H1 (cell line): Measurements from ENCODE around the gene UPF3A. TPM values are rescaled to one million over a fixed set of nuclear protein-coding genes. Genes with fewer than 3 reads are reported as not detected.

Experiments
- CTCF ChIA-PET: fragments of 300-600 bp; sonication (Branson Sonifier 250); formaldehyde crosslinking; loops from one replicate; lab custom pipeline; 2021; ENCODE audit not compliant: partially characterized antibody; lab: Charles Lee
- POLR2A ChIA-PET: fragments of 300-600 bp; sonication (Branson Sonifier 250); formaldehyde crosslinking; loops from one replicate; lab custom pipeline; 2021; ENCODE audit warnings: inconsistent platforms; ENCODE audit not compliant: partially characterized antibody; lab: Charles Lee
- DNase-seq, 2 experiments: peaks; one replicate each; pipeline versions ENCODE4 v3.0.0 to v3.0.0-alpha.2; 2010 to 2022; ENCODE audit warnings: low spot score in 2 of 2, low read depth in 1 of 2, mixed read lengths in 1 of 2
- FAIRE-seq: peaks from 2 replicates; lab custom pipeline; 2011; peaks lifted over from hg19 to GRCh38; lab: Jason Lieb, UNC
- H2AFZ ChIP-seq: 2 replicates; pipeline ENCODE4 v1.8.1; 2012; ENCODE audit warnings: low read length, inconsistent platforms
- H2AK5ac ChIP-seq: 2 replicates; pipeline ENCODE4 v1.6.1; 2013; ENCODE audit warnings: low read depth, low read length
- H2BK120ac ChIP-seq: replicated peaks from 2 replicates; pipeline ENCODE3; 2013; ENCODE audit warnings: low read depth, low read length, inconsistent platforms
- H2BK12ac ChIP-seq: 2 replicates; pipeline ENCODE4 v1.6.1; 2013; ENCODE audit warnings: low read depth, low read length
- H2BK15ac ChIP-seq: 2 replicates; pipeline ENCODE4 v1.6.1; 2013; ENCODE audit warnings: low read length
- H2BK20ac ChIP-seq: 2 replicates; pipeline ENCODE4 v1.6.1; 2013; ENCODE audit warnings: low read length
- H2BK5ac ChIP-seq: 2 replicates; pipeline ENCODE4 v1.6.1; 2013; ENCODE audit warnings: low read depth, low read length
- H3K14ac ChIP-seq: 2 replicates; pipeline ENCODE4 v1.6.1; 2013; ENCODE audit warnings: inconsistent platforms; ENCODE audit not compliant: insufficient read length
- H3K18ac ChIP-seq: 2 replicates; pipeline ENCODE4 v1.6.1; 2013; ENCODE audit warnings: low read length; ENCODE audit errors: extremely low read depth
- H3K23ac ChIP-seq: 2 replicates; pipeline ENCODE4 v1.6.1; 2013; ENCODE audit warnings: inconsistent platforms; ENCODE audit not compliant: insufficient read length
- H3K23me2 ChIP-seq: 2 replicates; pipeline ENCODE4 v1.6.1; 2013; ENCODE audit warnings: low read depth, low read length
- H3K27ac ChIP-seq: 2 replicates; pipeline ENCODE4 v1.6.1; 2011; ENCODE audit warnings: low read depth, low read length, inconsistent platforms
- H3K27me3 ChIP-seq, 4 experiments: replicated peaks in 1 of 4; 1 replicate in 1 of 4; 2 replicates in 3 of 4; pipeline versions ENCODE4 v1.6.1 to v1.8.1; 2011 to 2013; ENCODE audit warnings: low read length in 3 of 4, mild to moderate bottlenecking in 3 of 4, inconsistent platforms in 2 of 4, mixed read lengths in 2 of 4, moderate library complexity in 1 of 4; ENCODE audit not compliant: control insufficient read depth in 3 of 4, insufficient read depth in 3 of 4; ENCODE audit errors: extremely low read depth in 1 of 4
- H3K36me3 ChIP-seq, 4 experiments: 2 replicates each; pipeline versions ENCODE4 v1.6.1 to v1.8.1; 2011 to 2013; ENCODE audit warnings: mild to moderate bottlenecking in 4 of 4, low read length in 3 of 4, moderate library complexity in 2 of 4, control low read depth in 1 of 4, inconsistent platforms in 1 of 4; ENCODE audit not compliant: insufficient read depth in 4 of 4, control insufficient read depth in 2 of 4
- H3K4ac ChIP-seq: replicated peaks from 2 replicates; pipeline ENCODE3; 2013; ENCODE audit warnings: low read length, low read depth, mixed read lengths, inconsistent platforms; ENCODE audit not compliant: insufficient read length
- H3K4me1 ChIP-seq, 4 experiments: replicated peaks in 1 of 4; 1 replicate in 1 of 4; 2 replicates in 3 of 4; pipeline versions ENCODE4 v1.6.1 to v1.8.1; 2011 to 2013; ENCODE audit warnings: low read length in 3 of 4, inconsistent platforms in 2 of 4, mixed read lengths in 1 of 4; ENCODE audit not compliant: insufficient read depth in 4 of 4, control insufficient read depth in 3 of 4
- H3K4me2 ChIP-seq, 2 experiments: 2 replicates each; pipeline versions ENCODE4 v1.6.1 to v1.8.1; 2011 to 2013; ENCODE audit warnings: low read depth in 2 of 2, low read length in 2 of 2, control low read depth in 1 of 2, inconsistent platforms in 1 of 2, mild to moderate bottlenecking in 1 of 2; ENCODE audit not compliant: insufficient read depth in 1 of 2
- H3K4me3 ChIP-seq, 4 experiments: fragments of 200-600, 300-600 bp in 1 of 4; sonication (generic), shearing (Covaris generic), sonication (Bioruptor Twin) in 1 of 4; 2 replicates each; pipeline versions ENCODE4 v1.5.1 to v1.8.1; 2011 to 2016; ENCODE audit warnings: low read length in 4 of 4, low read depth in 3 of 4, control low read depth in 2 of 4, inconsistent platforms in 2 of 4, mild to moderate bottlenecking in 2 of 4, mixed read lengths in 1 of 4, moderate library complexity in 1 of 4; ENCODE audit not compliant: insufficient read depth in 2 of 4; ENCODE audit errors: extremely low read depth in 1 of 4
- H3K56ac ChIP-seq: replicated peaks from 2 replicates; pipeline ENCODE3; 2013; ENCODE audit warnings: low read depth, mild to moderate bottlenecking, mixed read lengths, low read length, inconsistent platforms; ENCODE audit not compliant: insufficient read length
- H3K79me1 ChIP-seq: 2 replicates; pipeline ENCODE4 v1.6.1; 2013; ENCODE audit warnings: low read depth, low read length, control low read depth
- H3K79me2 ChIP-seq, 2 experiments: 2 replicates each; pipeline versions ENCODE4 v1.6.1 to v1.8.1; 2012 to 2013; ENCODE audit warnings: low read length in 2 of 2, mild to moderate bottlenecking in 2 of 2, inconsistent platforms in 1 of 2; ENCODE audit not compliant: insufficient read depth in 2 of 2, control insufficient read depth in 1 of 2
- H3K9ac ChIP-seq, 4 experiments: replicated peaks in 1 of 4; 1 replicate in 1 of 4; 2 replicates in 3 of 4; pipeline versions ENCODE4 v1.6.1 to v1.8.1; 2011 to 2013; ENCODE audit warnings: low read depth in 3 of 4, low read length in 3 of 4, control low read depth in 2 of 4, mild to moderate bottlenecking in 2 of 4, moderate library complexity in 2 of 4, inconsistent platforms in 1 of 4; ENCODE audit errors: extremely low read depth in 1 of 4
- H3K9me3 ChIP-seq, 2 experiments: 2 replicates each; pipeline versions ENCODE4 v1.6.1 to v1.8.1; 2012 to 2013; ENCODE audit warnings: mild to moderate bottlenecking in 2 of 2, moderate library complexity in 2 of 2, control low read depth in 1 of 2, inconsistent platforms in 1 of 2, low read depth in 1 of 2, low read length in 1 of 2, mixed read lengths in 1 of 2; ENCODE audit not compliant: insufficient read depth in 2 of 2
- H4K20me1 ChIP-seq, 2 experiments: replicated peaks in 1 of 2; 2 replicates each; pipeline versions ENCODE3 to v1.8.1; 2011 to 2013; ENCODE audit warnings: inconsistent platforms in 2 of 2, low read length in 2 of 2, mild to moderate bottlenecking in 1 of 2; ENCODE audit not compliant: insufficient read depth in 2 of 2, control insufficient read depth in 1 of 2
- H4K5ac ChIP-seq: 2 replicates; pipeline ENCODE4 v1.6.1; 2013; ENCODE audit warnings: low read length, low read depth, mixed read lengths, inconsistent platforms; ENCODE audit not compliant: insufficient read length
- H4K8ac ChIP-seq: 2 replicates; pipeline ENCODE4 v1.8.0; 2013; ENCODE audit warnings: mild to moderate bottlenecking, moderate library complexity, low read length, inconsistent platforms; ENCODE audit not compliant: insufficient read depth; ENCODE audit errors: extremely low read depth
- H4K91ac ChIP-seq: replicated peaks from 2 replicates; pipeline ENCODE3; 2013; ENCODE audit warnings: low read length, mixed read lengths, inconsistent platforms; ENCODE audit not compliant: insufficient read length
- BCL11A ChIP-seq, 2 experiments: IDR thresholded peaks; one replicate each; pipeline ENCODE4 v1.6.1; 2011; ENCODE audit warnings: low read depth in 2 of 2, low read length in 2 of 2, mild to moderate bottlenecking in 2 of 2
- CTBP2 ChIP-seq: IDR thresholded peaks from 2 replicates; pipeline ENCODE4 v1.7.0; 2011; ENCODE audit warnings: borderline replicate concordance, mild to moderate bottlenecking, moderate library complexity, mixed read lengths, low read length; ENCODE audit not compliant: insufficient read depth, insufficient read length
- EZH2 ChIP-seq: fragments of 200-600 bp; sonication (generic); IDR thresholded peaks from 2 replicates; pipeline ENCODE4 v1.7.1; 2012; ENCODE audit warnings: low read depth, mild to moderate bottlenecking, moderate library complexity, low read length, inconsistent platforms; ENCODE audit not compliant: severe bottlenecking
- KDM4A ChIP-seq: IDR thresholded peaks from one replicate; pipeline ENCODE4 v1.7.1; 2012; ENCODE audit warnings: low read depth, mild to moderate bottlenecking, moderate library complexity, low read length, inconsistent platforms; ENCODE audit not compliant: severe bottlenecking
- NRF1 ChIP-seq: IDR thresholded peaks from 2 replicates; pipeline ENCODE4 v1.6.1; 2011; ENCODE audit warnings: mild to moderate bottlenecking, low read depth, low read length, improper control_type of control experiment
- POLR2AphosphoS5 ChIP-seq: IDR thresholded peaks from 2 replicates; pipeline ENCODE4 v1.6.1; 2011; ENCODE audit warnings: low read depth, low read length
- SP1 ChIP-seq: IDR thresholded peaks from 2 replicates; pipeline ENCODE4 v1.6.1; 2011; ENCODE audit warnings: low read depth, low read length
- SUZ12 ChIP-seq: fragments of 200-600 bp; sonication (generic); IDR thresholded peaks from 2 replicates; pipeline ENCODE4 v1.6.1; 2012; ENCODE audit warnings: mild to moderate bottlenecking, inconsistent platforms, low read length, moderate library complexity, mixed read lengths
- TBP ChIP-seq: IDR thresholded peaks from 2 replicates; pipeline ENCODE4 v1.6.1; 2011; ENCODE audit warnings: low read depth, low read length, improper control_type of control experiment
- YY1 ChIP-seq: IDR thresholded peaks from 2 replicates; pipeline ENCODE4 v1.6.1; 2011; ENCODE audit warnings: low read depth, mild to moderate bottlenecking, low read length
- WGBS, 2 experiments: shearing (Covaris generic) in 1 of 2; methylation state at CpG; one replicate each; pipeline versions ENCODE4 v1.1.6 to v1.1.7; 2013 to 2015; ENCODE audit warnings: low lambda C conversion rate in 2 of 2, mixed read lengths in 2 of 2, inconsistent platforms in 1 of 2, low coverage in 1 of 2, missing lambda C conversion rate in 1 of 2; ENCODE audit not compliant: insufficient replicate concordance in 2 of 2, insufficient coverage in 1 of 2, insufficient read length in 1 of 2; ENCODE audit errors: extremely low coverage in 1 of 2, missing lambda C conversion rate in 1 of 2; 5-methylcytosine and 5-hydroxymethylcytosine counted together
- polyA plus RNA-seq, 7 experiments: library from polyadenylated mRNA; depleted of rRNA in 3 of 7; stranded (reverse) in 5 of 7; unstranded in 2 of 7; fragments of >200 nt in 5 of 7; fragments of 200-250 nt in 2 of 7; gene quantifications; 1 replicate in 5 of 7; 2 replicates in 1 of 7; 4 replicates in 1 of 7; pipeline versions ENCODE4 v1.2.1 to v1.2.3, GENCODE V29; 2011 to 2013; ENCODE audit warnings: missing spikeins in 2 of 7, mixed read lengths in 2 of 7
- total RNA-seq: library from RNA; stranded (reverse); fragmentation: NEBNext Ultra II Directional; extraction: Animal tissue kit (Norgen Biotek cat#: 25700); gene quantifications from 2 replicates; pipeline ENCODE4 v1.2.1, GENCODE V29; 2021
- TF ChIP-seq, protein P1 (sequence below), 3 experiments: IDR thresholded peaks; 1 replicate in 2 of 3; 2 replicates in 1 of 3; pipeline versions ENCODE4 v1.5.1 to v1.6.1; 2011; ENCODE audit warnings: low read length in 3 of 3, mild to moderate bottlenecking in 3 of 3, inconsistent platforms in 2 of 3, low read depth in 1 of 3, moderate library complexity in 1 of 3; ENCODE audit not compliant: insufficient read depth in 1 of 3; ENCODE audit errors: control extremely low read depth in 1 of 3

The UPF3A gene
- total and polyA plus RNA-seq, 2 of the 8 experiments (the other 6 are each of a cell fraction or from before 2014, with no cell fraction given): 47.1 to 58.2 TPM

- no peaks in the 10 kb centered on the region for H3K9me3 ChIP-seq
- no peak overlapping the region for H4K91ac ChIP-seq
- peaks cover 29 to 83% (median 56%) of the 10 kb centered on the region in 4 experiments for H3K36me3 ChIP-seq
- no peak overlapping the region for H2BK5ac ChIP-seq
- H3K9ac ChIP-seq: no peak overlapping the region
- no peak overlapping the region for H2BK120ac ChIP-seq
- H4K8ac ChIP-seq: no peak overlapping the region
- H3K56ac ChIP-seq: no peak overlapping the region
- no peak overlapping the region for H3K4me2 ChIP-seq
- no peaks in the 10 kb centered on the region for H3K79me1 ChIP-seq
- H3K14ac ChIP-seq: no peak overlapping the region
- H3K23me2 ChIP-seq: no peaks in the 10 kb centered on the region
- H4K5ac ChIP-seq: no peak overlapping the region
- FAIRE-seq (no peak), DNase-seq (no peak)
- H3K4me3 ChIP-seq: no peak overlapping the region
- no peaks in the 10 kb centered on the region for H3K79me2 ChIP-seq
- H3K4ac ChIP-seq: no peak overlapping the region
- H3K4me1 ChIP-seq: peaks cover 0 to 8% (median 2%) of the 10 kb centered on the region in 4 experiments; a peak in 2 of 7 replicates
- H2AK5ac ChIP-seq: no peak overlapping the region
- POLR2A ChIA-PET: interaction anchor here (1.1 to 7.5 kb wide), 4 partner anchors 10 to 20 kb away, joined by 4 to 44 read pairs (median 25); partner anchors contain the start of gene UPF3A
- H2BK15ac ChIP-seq: no peak overlapping the region
- H2BK12ac ChIP-seq: no peak overlapping the region
- H4K20me1 ChIP-seq: peaks cover 2 to 11% of the 10 kb centered on the region in 2 experiments
- H3K27me3 ChIP-seq: no peaks in the 10 kb centered on the region
- no peak for TF ChIP-seq NRF1
- TF ChIP-seq SP1: no peak
- no peak for TF ChIP-seq TBP
- TF ChIP-seq POLR2AphosphoS5: no peak
- no peak for TF ChIP-seq BCL11A (IDR thresholded peaks at IDR 0.05; ENCODE audit: low read depth in 2 of 2, low read length in 2 of 2)
- TF ChIP-seq EZH2: no peak
- no peak for TF ChIP-seq KDM4A
- TF ChIP-seq, protein P1, sequence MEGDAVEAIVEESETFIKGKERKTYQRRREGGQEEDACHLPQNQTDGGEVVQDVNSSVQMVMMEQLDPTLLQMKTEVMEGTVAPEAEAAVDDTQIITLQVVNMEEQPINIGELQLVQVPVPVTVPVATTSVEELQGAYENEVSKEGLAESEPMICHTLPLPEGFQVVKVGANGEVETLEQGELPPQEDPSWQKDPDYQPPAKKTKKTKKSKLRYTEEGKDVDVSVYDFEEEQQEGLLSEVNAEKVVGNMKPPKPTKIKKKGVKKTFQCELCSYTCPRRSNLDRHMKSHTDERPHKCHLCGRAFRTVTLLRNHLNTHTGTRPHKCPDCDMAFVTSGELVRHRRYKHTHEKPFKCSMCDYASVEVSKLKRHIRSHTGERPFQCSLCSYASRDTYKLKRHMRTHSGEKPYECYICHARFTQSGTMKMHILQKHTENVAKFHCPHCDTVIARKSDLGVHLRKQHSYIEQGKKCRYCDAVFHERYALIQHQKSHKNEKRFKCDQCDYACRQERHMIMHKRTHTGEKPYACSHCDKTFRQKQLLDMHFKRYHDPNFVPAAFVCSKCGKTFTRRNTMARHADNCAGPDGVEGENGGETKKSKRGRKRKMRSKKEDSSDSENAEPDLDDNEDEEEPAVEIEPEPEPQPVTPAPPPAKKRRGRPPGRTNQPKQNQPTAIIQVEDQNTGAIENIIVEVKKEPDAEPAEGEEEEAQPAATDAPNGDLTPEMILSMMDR (IDR thresholded peaks at IDR 0.05; ENCODE audit: control extremely low read depth in 1 of 3, insufficient read depth in 1 of 3, low read depth in 1 of 3, low read length in 3 of 3): no peak
- no peak for TF ChIP-seq YY1
- no peak for TF ChIP-seq CTBP2
- TF ChIP-seq SUZ12: no peak
- TF ChIP-seq, all 59 proteins: peak for 0
- CTCF ChIA-PET: no interaction called here
- H3K27ac ChIP-seq: no peak overlapping the region
- H3K18ac ChIP-seq: no peak overlapping the region
- no peak overlapping the region for H2AFZ ChIP-seq
- no peak overlapping the region for H3K23ac ChIP-seq
- 87% methylated on average over 4 of the region's 4 CpGs; no CpG with 5 or more reads in 1 of the 2 experiments for WGBS, 2 experiments
- H2BK20ac ChIP-seq: no peak overlapping the region
Observed at GRCh38 chr13:114259974-114260373, 21.4 kb upstream of the UPF3A start.
